Dendritic cell treated with granulocyte-macrophage colony-stimulating factor and Interleukin-4, amounts not matched to agents 40 ng/mL and 50 ng/mL, for 4 days (primary cell): Measurements from ENCODE around the gene PCDHGA7.
"Not testable (repeated sequence)": the region's sequence is repeated elsewhere in the genome, so short reads cannot be mapped to it uniquely, and the experiment has no call there.

Experiments used
- H3K27ac Mint-ChIP-seq: one replicate; pipeline ENCODE4 v1.8.0; 2022; ENCODE audit warnings: mild to moderate bottlenecking, mixed read lengths
- H3K27me3 Mint-ChIP-seq: one replicate; pipeline ENCODE4 v1.8.0; 2022; ENCODE audit warnings: mild to moderate bottlenecking, mixed read lengths
- H3K36me3 Mint-ChIP-seq: one replicate; pipeline ENCODE4 v1.8.0; 2022; ENCODE audit warnings: low read depth, mixed read lengths
- H3K4me1 Mint-ChIP-seq: one replicate; pipeline ENCODE4 v1.8.0; 2022; ENCODE audit warnings: low read depth, mixed read lengths
- H3K4me3 Mint-ChIP-seq: one replicate; pipeline ENCODE4 v1.8.0; 2022; ENCODE audit warnings: mild to moderate bottlenecking, moderate library complexity, mixed read lengths
- H3K9me3 Mint-ChIP-seq: one replicate; pipeline ENCODE4 v1.8.0; 2022; ENCODE audit warnings: mixed read lengths
- intact Hi-C: fragments of 100-400 bp; cut with micrococcal nuclease; formaldehyde crosslinking; loops from one replicate; pipeline ENCODE4 v1.15.0; 2022

PCDHGA7 gene

DNA sequence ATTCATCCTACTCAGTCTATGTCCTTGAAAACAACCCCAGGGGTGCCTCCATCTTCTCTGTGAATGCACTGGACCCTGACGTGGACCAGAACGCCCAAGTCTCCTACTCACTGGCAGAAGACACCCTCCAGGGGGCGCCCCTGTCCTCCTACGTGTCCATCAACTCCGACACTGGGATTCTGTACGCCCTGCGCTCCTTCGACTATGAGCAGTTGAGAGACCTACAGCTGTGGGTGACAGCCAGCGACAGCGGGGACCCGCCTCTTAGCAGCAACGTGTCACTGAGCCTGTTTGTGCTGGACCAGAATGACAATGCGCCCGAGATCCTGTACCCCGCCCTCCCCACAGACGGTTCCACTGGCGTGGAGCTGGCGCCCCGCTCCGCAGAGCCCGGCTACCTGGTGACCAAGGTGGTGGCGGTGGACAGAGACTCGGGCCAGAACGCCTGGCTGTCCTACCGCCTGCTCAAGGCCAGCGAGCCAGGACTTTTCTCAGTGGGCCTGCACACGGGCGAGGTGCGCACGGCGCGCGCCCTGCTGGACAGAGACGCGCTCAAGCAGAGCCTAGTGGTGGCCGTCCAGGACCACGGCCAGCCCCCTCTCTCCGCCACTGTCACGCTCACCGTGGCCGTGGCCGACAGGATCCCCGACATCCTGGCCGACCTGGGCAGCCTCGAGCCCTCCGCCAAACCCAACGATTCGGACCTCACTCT is 6.9 kb upstream of the PCDHGA7 start:
- intact Hi-C loops, H3K36me3 Mint-ChIP-seq, H3K4me1 Mint-ChIP-seq, H3K27ac Mint-ChIP-seq, H3K4me3 Mint-ChIP-seq: not testable (repeated sequence)
- H3K9me3 Mint-ChIP-seq = peaks cover 66% of the 10 kb centered on the region
- peaks cover 63% of the 10 kb centered on the region for H3K27me3 Mint-ChIP-seq

DNA sequence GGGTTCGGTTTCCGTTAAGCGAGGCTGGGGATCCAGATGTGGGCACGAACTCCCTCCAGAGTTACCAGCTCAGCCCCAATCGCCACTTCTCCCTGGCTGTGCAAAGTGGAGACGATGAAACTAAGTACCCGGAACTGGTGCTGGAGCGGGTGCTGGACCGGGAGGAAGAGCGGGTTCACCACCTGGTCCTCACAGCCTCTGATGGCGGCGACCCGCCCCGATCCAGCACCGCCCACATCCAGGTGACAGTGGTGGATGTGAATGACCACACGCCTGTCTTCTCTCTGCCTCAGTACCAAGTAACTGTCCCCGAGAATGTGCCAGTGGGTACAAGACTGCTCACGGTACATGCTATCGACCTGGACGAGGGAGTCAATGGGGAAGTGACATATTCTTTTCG is 803 bp downstream of the PCDHGA7 start:
- Mint-ChIP-seq H3K27ac (no peak overlapping the region), H3K27me3 (peaks cover 64% of the 10 kb centered on the region), H3K4me1 (no peaks in the 10 kb centered on the region), H3K4me3 (no peak overlapping the region), H3K36me3 (no peaks in the 10 kb centered on the region), H3K9me3 (peaks cover 25% of the 10 kb centered on the region)
- intact Hi-C loops = no loop called here

DNA sequence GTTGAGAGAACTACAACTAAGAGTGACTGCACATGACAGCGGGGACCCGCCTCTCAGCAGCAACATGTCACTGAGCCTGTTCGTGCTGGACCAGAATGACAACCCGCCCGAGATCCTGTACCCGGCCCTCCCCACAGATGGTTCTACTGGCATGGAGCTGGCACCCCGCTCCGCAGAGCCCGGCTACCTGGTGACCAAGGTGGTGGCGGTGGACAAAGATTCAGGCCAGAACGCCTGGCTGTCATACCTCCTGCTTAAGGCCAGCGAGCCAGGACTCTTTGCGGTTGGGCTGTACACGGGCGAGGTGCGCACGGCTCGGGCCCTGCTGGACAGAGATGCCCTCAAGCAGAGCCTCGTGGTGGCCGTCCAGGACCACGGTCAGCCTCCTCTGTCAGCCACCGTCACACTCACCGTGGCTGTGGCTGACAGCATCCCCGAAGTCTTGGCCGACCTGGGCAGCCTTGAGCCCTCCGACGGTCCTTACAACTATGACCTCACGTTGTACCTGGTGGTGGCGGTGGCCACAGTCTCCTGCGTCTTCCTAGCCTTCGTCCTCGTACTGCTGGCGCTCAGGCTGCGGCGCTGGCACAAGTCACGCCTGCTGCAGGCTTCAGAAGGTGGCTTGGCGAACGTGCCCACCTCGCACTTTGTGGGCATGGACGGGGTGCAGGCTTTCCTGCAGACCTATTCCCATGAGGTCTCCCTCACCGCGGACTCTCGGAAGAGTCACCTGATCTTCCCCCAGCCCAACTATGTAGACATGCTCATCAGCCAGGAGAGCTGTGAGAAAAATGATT is 2.1 kb downstream of the PCDHGA7 start:
- peaks cover 1% of the 10 kb centered on the region for H3K36me3 Mint-ChIP-seq
- no peak overlapping the region for H3K27ac Mint-ChIP-seq

DNA sequence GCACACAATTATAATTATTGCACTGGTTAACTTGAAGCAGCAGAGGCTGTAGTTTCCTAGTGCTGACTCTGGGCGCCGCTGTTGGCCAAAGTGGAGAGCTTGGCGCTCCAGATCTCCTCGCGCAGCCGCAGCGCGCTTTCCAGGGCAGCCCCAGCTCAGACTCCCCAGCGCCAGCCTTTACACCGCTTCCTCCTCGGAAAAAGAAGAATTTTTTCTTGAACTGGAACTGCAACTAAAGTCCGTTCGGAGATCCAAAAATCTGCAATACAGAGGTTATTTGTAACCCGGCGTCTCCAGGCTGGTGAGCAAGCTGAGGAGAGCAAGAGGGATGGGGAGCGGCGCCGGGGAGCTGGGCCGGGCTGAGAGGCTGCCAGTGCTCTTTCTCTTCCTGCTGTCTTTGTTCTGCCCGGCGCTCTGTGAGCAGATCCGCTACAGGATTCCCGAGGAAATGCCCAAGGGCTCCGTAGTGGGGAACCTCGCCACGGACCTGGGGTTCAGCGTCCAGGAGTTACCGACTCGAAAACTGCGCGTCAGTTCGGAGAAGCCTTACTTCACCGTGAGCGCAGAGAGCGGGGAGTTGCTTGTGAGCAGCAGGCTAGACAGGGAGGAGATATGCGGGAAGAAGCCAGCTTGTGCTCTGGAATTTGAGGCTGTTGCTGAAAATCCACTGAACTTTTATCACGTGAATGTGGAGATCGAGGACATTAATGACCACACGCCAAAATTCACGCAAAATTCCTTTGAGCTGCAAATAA is 5.2 kb downstream of the PCDHGA7 start, which contains the start of gene PCDHGB4:
Gene PCDHGB4, plus strand, starts transcription at position 142 of the 755 bp plus-strand sequence. Its CDS starts 187 bp downstream, at position 329.
- intact Hi-C loops, H3K36me3 Mint-ChIP-seq, H3K4me1 Mint-ChIP-seq, H3K27ac Mint-ChIP-seq: not testable (repeated sequence)
- H3K9me3 Mint-ChIP-seq = peaks cover 53% of the 10 kb centered on the region
- H3K27me3 Mint-ChIP-seq = peaks cover 74% of the 10 kb centered on the region
- H3K4me3 Mint-ChIP-seq = peak within 1 kb of the TSS; percentile 63

More for the DNA sequence above, 2.1 kb downstream of the PCDHGA7 start:
- Mint-ChIP-seq H3K4me1 (no peaks in the 10 kb centered on the region), H3K9me3 (peaks cover 38% of the 10 kb centered on the region), H3K27me3 (peaks cover 77% of the 10 kb centered on the region), H3K4me3 (no peak overlapping the region)
- intact Hi-C loops = no loop called here

DNA sequence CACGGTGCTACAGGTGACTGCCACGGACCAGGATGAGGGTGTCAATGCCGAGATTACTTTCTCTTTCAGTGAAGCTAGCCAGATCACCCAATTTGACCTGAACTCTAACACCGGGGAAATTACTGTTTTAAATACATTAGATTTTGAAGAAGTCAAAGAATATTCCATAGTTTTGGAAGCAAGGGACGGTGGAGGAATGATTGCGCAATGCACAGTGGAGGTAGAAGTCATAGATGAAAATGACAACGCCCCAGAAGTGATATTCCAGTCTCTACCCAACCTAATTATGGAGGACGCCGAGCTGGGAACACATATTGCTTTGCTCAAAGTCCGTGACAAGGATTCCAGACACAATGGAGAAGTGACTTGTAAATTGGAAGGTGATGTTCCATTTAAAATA is 6.1 kb downstream of the PCDHGA7 start:
- no peaks in the 10 kb centered on the region for H3K4me1 Mint-ChIP-seq
- peaks cover 53% of the 10 kb centered on the region for H3K9me3 Mint-ChIP-seq
- intact Hi-C loops = no loop called here
- H3K4me3 Mint-ChIP-seq = no peak overlapping the region
- H3K27me3 Mint-ChIP-seq = peaks cover 73% of the 10 kb centered on the region
- H3K36me3 Mint-ChIP-seq = peaks cover 7% of the 10 kb centered on the region
- no peak overlapping the region for H3K27ac Mint-ChIP-seq

DNA sequence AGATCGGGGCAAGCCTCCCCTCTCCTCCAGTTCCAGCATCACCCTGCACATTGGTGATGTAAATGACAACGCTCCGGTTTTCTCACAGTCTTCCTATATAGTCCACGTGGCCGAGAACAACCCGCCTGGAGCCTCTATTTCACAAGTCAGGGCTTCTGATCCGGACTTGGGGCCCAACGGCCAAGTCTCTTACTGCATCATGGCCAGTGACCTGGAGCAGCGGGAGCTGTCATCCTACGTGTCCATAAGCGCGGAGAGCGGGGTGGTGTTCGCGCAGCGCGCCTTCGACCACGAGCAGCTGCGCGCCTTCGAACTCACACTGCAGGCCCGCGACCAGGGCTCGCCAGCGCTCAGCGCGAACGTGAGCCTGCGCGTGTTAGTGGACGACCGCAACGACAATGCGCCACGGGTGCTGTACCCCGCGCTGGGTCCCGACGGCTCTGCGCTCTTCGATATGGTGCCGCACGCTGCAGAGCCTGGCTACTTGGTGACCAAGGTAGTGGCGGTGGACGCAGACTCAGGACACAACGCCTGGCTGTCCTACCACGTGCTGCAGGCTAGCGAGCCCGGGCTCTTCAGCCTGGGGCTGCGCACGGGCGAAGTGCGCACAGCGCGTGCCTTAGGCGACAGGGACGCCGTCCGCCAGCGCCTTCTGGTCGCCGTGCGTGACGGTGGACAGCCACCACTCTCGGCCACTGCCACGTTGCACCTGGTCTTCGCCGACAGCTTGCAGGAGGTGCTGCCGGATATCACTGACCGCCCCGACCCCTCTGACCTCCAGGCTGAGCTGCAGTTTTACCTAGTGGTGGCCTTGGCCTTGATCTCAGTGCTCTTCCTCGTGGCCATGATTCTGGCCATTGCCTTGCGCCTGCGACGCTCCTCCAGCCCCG is 6.9 kb downstream of the PCDHGA7 start:
- no peak overlapping the region for H3K4me3 Mint-ChIP-seq
- intact Hi-C loops = no loop called here
- H3K27ac Mint-ChIP-seq = no peak overlapping the region
- H3K27me3 Mint-ChIP-seq = peaks cover 73% of the 10 kb centered on the region
- no peaks in the 10 kb centered on the region for H3K4me1 Mint-ChIP-seq
- H3K9me3 Mint-ChIP-seq = peaks cover 57% of the 10 kb centered on the region
- H3K36me3 Mint-ChIP-seq = peaks cover 7% of the 10 kb centered on the region

DNA sequence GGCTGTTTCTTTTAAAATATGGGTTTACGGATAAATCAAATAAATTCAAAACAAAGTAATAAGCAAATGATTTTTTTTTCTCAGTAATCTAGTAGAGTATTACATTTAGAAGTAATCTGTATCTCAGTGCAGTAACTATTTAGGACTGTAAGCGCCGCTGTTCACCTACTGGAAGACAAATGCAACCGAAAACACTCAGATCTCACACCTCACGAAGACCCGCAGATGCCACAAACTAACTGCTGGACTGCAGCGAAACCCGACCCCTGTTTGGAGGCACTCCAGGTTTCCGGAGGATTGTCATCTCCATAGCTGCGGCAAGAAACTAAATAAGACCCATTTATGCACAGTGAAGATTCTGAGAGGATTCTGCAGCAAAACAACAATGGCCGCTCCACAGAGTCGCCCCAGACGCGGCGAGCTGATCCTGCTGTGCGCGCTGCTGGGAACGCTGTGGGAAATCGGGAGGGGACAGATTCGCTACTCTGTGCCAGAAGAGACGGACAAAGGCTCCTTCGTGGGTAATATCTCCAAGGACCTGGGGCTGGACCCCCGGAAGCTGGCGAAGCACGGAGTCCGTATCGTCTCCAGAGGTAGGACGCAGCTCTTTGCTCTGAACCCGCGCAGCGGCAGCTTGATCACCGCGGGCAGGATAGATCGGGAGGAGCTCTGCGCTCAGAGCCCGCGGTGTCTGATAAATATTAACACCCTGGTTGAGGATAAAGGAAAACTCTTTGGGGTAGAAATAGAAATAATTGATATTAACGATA is 10.1 kb downstream of the PCDHGA7 start, which contains the start of gene PCDHGA8:
Gene PCDHGA8, plus strand, starts transcription at position 205 of the 770 bp plus-strand sequence. Its CDS starts 181 bp downstream, at position 386.
- Mint-ChIP-seq H3K27me3 (peaks cover 72% of the 10 kb centered on the region), H3K36me3 (peaks cover 7% of the 10 kb centered on the region), H3K27ac (no peak within 1 kb of the TSS), H3K4me1 (no peaks in the 10 kb centered on the region), H3K4me3 (no peak within 1 kb of the TSS), H3K9me3 (peaks cover 59% of the 10 kb centered on the region)
- intact Hi-C loops = no loop called here

DNA sequence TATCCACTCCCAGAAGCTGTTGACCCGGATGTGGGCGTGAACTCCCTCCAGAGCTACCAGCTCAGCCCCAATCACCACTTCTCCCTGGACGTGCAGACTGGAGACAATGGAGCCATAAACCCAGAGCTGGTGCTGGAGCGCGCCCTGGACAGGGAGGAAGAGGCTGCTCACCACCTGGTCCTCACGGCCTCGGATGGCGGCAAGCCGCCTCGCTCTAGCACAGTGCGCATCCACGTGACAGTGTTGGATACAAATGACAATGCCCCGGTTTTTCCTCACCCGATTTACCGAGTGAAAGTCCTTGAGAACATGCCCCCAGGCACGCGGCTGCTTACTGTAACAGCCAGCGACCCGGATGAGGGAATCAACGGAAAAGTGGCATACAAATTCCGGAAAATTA is 10.7 kb downstream of the PCDHGA7 start:
- H3K4me1 Mint-ChIP-seq = no peaks in the 10 kb centered on the region
- intact Hi-C loops = no loop called here
- H3K4me3 Mint-ChIP-seq = no peak overlapping the region
- H3K9me3 Mint-ChIP-seq = peaks cover 57% of the 10 kb centered on the region
- peaks cover 72% of the 10 kb centered on the region for H3K27me3 Mint-ChIP-seq
- no peak overlapping the region for H3K27ac Mint-ChIP-seq
- H3K36me3 Mint-ChIP-seq = peaks cover 7% of the 10 kb centered on the region

DNA sequence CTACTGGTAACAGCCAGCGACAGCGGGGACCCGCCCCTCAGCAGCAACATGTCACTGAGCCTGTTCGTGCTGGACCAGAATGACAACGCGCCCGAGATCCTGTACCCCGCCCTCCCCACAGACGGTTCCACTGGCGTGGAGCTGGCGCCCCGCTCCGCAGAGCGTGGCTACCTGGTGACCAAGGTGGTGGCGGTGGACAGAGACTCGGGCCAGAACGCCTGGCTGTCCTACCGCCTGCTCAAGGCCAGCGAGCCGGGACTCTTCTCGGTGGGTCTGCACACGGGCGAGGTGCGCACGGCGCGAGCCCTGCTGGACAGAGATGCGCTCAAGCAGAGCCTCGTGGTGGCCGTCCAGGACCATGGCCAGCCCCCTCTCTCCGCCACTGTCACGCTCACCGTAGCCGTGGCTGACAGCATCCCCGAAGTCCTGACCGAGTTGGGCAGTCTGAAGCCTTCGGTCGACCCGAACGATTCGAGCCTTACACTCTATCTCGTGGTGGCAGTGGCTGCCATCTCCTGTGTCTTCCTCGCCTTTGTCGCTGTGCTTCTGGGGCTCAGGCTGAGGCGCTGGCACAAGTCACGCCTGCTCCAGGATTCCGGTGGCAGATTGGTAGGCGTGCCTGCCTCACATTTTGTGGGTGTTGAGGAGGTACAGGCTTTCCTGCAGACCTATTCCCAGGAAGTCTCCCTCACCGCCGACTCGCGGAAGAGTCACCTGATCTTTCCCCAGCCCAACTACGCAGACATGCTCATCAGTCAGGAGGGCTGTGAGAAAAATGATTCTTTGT is 12.1 kb downstream of the PCDHGA7 start:
- H3K36me3 Mint-ChIP-seq, H3K4me3 Mint-ChIP-seq, H3K27ac Mint-ChIP-seq, intact Hi-C loops, H3K4me1 Mint-ChIP-seq: not testable (repeated sequence)
- peaks cover 55% of the 10 kb centered on the region for H3K9me3 Mint-ChIP-seq
- H3K27me3 Mint-ChIP-seq = peaks cover 72% of the 10 kb centered on the region

DNA sequence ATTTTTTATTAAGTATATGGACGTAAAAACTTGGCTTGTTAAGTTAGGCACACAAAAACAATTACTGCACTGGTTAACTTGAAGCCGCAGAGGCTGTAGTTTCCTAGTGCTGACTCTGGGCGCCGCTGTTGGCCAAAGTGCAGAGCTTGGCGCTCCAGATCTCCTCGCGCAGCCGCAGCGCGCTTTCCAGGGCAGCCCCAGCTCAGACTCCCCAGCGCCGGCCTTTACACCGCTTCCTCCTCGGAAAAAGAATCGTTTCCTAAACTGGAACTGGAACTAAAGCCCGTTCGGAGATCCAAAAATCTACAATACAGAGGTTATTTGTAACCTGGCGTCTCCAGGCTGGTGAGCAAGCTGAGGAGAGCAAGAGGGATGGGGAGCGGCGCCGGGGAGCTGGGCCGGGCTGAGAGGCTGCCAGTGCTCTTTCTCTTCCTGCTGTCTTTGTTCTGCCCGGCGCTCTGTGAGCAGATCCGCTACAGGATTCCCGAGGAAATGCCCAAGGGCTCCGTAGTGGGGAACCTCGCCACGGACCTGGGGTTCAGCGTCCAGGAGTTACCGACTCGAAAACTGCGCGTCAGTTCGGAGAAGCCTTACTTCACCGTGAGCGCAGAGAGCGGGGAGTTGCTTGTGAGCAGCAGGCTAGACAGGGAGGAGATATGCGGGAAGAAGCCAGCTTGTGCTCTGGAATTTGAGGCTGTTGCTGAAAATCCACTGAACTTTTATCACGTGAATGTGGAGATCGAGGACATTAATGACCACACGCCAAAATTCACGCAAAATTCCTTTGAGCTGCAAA is 15.4 kb downstream of the PCDHGA7 start, which contains the start of gene PCDHGB5:
Gene PCDHGB5, plus strand, starts transcription at position 192 of the 796 bp plus-strand sequence. Its CDS starts 181 bp downstream, at position 373.
- intact Hi-C loops, H3K36me3 Mint-ChIP-seq, H3K27ac Mint-ChIP-seq, H3K4me1 Mint-ChIP-seq: not testable (repeated sequence)
- Mint-ChIP-seq H3K4me3 (peak within 1 kb of the TSS; percentile 67), H3K27me3 (peaks cover 74% of the 10 kb centered on the region), H3K9me3 (peaks cover 49% of the 10 kb centered on the region)

DNA sequence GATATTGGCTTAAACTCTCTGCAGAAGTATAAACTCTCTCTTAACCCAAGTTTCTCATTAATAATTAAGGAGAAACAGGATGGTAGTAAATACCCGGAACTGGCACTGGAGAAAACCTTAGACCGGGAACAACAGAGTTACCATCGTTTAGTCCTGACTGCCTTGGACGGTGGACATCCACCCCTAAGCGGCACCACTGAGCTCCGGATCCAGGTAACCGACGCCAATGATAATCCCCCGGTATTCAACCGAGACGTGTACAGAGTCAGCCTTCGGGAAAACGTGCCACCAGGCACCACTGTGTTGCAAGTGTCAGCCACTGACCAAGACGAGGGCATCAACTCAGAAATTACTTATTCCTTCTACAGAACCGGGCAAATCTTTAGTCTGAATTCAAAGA is 16.1 kb downstream of the PCDHGA7 start:
- Mint-ChIP-seq H3K27ac (no peak overlapping the region), H3K27me3 (peaks cover 74% of the 10 kb centered on the region), H3K9me3 (peaks cover 49% of the 10 kb centered on the region), H3K36me3 (no peaks in the 10 kb centered on the region), H3K4me1 (no peaks in the 10 kb centered on the region), H3K4me3 (no peak overlapping the region)
- intact Hi-C loops = no loop called here
